GM19463 (cell line): ENCODE results near the gene IL4I1.

Experiments used
- ATAC-seq: cut with Tn5 transposase; IDR thresholded peaks from one replicate; pipeline ENCODE4 v1.9.1; 2021; ENCODE audit warnings: mild to moderate bottlenecking, moderate library complexity; ENCODE audit not compliant: unreplicated experiment

Gene IL4I1

DNA sequence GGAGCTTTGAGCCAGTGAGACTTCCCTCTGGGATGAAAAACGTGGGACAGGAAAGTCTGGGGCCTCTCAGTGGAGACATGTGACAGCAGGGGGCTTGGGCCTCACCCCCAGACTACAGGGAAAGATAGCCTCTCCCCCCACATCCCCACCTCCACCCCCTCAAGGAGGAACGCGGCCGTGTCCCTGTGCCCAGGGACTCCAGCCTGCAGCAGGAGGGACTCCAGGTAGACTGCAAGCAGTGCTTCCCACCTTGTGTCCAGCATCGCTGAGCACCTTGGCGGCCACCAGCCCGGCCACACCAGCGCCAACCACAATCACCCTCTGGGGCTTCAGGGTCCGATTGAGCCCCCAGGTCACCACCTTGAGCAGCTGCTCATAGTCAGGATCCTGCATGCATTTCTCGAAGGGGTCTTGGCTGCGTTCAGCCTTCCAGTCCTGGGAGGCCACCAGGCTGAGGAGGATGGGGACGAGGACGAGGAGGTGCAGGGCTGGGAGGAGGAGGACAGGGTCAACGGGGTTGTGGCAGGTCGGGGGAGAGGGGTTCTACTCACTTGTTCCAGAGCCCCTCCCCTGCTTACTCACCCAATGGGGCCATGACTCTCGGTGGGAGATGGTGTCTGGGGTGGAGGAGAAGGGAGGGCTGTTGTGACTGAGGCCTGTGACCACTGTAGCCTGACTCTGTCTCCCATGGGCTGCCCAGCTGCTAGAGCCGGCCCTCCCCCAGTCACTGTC is 955 bp downstream of the IL4I1 start:
- no peak for ATAC-seq

DNA sequence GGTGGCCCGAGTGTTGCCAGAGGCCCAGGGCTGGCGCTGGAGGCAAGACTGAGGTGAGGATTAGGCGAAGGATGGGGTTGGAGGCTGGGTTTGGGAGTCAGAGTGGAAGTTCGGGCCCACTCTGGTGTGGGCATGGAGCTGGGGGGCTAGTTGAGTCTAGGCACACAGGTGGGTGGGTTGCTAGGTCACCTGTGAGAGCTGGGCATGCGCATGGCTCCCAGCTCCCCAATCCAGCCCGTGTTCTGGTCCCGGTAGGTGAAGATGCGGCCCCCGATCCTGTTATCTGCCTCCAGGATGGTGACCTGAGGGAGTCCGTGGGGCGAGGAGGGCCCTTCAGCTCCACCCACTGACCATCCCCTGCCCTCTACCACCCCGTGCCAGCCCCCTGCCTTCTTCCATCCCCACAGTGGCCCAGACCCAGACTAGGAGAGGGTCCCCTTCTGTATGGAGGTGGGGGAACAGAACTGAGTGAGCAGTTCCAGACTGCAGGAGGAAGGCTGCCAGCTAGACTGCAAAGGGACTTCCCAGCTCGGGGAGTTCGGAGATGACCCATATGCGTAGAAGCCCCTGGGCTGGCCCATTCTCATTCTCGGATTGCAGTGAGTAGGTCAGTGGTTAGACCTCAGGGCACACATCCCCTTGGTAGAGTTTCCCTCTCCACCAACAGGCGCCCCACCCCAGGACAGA is 1.7 kb downstream of the IL4I1 start:
- peak; percentile 29 for ATAC-seq

DNA sequence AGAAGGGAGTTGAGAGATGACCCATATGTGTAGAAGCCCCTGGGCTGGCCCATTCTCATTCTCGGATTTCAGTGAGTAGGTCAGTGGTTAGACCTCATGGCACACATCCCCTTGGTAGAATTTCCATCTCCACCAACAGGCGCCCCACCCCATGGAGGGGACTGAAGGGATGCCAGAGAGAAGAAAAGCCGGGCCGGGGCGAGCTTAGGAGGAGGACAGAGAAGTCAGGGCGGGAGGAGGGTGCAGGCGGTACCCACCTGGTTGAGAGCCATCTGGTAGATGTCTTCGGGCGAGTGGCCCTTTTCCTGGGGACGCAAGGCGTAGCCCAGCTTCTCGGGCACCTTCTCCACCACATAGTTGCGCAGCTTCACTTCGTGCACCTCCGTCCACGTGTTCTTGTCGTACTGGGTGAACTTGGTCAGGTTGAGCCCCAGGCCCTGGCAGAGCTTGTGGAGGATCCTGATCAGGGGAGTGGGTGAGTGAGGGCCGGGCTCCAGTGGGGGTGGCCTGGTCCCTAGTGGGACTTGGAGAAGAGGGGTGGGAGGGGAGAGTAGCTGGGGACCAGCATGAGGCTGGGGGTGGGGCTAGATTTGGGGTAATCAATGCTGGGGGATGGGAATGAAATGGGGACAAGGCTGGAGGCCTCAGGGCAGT is 2.5 kb downstream of the IL4I1 start:
- no peak for ATAC-seq

DNA sequence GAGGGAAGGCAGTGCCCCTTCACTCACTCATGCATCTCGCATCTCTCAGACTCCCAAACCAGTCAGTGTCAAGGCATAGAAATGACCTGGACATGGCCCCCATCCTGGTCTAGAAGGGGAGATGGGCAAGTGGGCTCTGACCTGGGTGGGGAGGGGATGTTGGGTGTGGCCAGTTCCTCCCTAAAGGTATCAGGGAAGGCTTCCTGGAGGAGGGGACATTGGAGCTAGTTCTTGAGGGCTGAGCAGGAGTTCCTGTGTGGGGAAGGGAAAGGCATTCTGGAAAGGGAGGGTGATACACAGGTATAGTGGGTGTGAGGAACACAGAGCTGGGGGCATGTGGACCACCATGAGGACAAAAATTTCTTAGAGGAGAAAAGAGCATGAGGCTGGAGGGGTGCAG is 4.0 kb downstream of the IL4I1 start:
- ATAC-seq, result no peak

DNA sequence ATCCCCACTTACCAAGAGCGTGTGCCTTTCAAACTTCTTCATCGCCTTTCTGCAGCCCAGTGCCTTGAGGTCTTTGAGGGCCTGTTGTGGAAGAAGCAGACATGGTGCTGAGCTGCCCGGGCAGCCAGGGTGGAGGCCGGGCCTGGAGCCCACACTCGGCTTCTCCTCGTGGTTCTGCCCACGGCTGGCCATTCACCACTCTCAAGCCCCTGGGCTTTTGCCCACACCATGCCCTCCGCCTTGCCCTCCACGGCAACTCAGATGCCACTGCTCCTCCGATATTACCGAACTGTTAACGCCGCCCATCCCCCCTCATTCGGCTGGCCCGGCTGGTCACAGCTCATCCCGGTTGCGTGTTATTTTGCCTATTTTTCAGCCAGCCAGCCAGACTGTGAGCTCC is 5.3 kb downstream of the IL4I1 start:
- no peak for ATAC-seq

DNA sequence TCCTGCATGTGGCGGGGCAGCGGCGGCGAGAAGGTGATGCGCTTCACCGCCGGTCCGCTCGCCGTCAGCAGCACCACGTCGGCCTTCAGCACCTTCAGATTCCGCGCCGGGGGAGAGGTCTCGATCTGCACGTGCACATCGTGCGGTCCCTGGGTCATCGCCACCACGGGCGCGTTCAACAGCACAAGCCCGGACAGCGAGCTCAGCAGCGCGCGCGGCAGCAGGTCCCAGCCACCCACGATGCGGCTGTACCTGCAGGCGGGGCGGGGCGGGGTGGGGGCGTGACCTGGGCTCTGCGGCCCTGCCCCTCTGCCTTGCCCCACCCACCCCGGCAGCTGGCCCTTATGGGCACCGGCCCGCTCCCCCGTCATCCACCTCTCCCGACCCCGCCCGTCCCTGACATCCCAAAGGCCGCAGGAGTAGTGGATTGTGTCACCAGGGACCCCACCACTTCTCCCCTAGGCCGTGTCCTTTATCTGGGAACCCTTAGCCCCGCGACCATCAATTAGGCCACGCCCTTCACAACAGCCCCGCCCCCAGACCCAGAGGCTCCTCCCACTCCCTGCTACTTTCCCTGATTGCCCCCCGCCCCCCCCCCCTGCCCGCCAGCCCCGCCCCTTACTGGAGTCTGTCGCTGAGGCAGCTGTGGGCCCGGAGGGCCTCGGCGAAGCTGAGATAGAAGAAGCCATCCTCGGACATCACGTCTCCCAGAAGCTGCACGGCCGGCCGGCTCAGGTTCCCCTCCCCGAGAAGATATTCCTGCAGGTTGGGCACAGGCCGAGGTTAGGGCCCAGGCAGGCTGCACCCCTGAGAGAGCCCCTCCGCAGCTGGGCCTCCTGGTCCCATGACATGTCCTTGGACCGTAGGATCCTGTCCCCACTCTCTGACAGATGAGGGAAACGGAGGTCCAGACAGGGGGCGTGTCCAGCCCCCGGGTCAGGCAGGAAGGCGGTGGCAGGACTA is 6.1 kb downstream of the IL4I1 start:
- ATAC-seq, result no peak

DNA sequence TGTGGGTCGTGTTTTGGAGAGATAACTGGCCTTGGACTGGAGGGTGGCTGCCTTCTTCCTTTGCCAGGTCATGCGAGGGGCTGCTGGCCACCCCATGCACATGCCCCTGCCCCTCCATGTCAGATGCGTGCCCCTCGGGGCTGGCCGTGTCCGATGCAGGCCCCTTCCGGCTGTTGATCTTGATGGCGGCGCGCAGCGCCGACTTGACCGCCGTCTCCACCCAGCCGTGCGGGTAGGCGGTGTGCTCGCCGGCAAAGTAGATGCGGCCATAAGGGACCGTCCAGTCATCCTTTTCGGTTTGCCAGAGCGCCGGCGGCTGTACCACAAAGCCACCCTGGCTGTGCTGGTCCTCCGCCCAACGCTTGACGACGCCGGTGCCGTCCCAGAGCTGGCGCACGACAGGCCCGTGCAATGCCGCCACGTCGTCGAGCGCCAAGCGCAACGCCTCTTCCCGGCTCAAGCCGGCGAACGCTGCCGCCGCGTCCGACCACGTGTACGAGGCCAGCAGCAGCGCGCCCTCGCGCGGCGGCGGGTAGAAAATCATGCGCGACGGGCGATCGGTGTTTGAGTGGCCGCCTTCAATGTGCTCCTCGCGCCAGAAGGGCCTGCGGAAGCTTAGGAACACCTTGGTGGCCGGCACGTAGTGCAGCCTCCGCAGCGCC is 6.9 kb downstream of the IL4I1 start:
- ATAC-seq, result no peak

DNA sequence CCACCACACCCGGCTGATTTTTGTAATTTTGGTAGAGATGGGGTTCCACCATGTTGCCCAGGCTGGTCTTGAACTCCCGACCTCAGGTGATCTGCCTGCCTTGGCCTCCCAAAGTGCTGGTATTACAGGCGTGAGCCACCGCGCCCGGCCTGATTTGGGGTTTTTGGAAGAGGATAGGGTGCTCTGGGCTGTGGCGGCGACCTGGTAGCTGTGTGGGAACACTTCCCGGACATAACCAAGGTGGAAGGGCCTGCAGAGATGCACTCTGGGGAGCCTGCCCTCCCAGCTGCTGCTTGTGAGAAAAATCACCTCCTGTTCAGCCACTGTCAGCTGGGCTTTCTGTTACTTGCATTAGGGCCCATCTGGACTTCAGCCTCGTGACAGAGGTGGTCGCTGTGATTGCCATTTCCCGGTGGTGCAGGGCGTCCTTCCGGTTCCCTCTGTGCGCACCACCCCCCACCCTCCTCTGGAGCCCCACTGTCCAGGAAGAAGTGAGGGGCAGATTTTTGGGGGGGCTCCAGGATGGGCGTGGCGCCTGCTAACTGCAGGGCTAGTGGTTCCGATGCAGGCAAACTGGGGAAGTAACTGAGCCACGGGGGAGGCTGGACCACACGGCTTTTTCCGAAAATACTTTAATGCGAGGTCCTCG is 7.5 kb downstream of the IL4I1 start:
- no peak for ATAC-seq

DNA sequence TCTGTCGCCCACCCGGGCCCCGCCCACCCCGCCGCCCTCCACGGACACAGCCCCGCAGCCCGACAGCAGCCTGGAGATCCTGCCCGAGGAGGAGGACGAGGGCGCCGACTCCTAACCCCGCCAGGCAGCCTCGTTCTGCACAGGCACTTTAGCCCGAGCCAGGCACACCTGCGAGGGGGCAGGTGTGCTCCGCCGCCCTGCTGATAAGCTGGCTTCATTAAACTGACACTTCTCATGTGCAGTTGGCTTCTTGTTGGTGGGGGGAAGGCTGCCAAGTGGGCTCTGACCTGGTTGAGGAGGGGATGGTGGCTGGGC is 8.2 kb downstream of the IL4I1 start:
- no peak for ATAC-seq

DNA sequence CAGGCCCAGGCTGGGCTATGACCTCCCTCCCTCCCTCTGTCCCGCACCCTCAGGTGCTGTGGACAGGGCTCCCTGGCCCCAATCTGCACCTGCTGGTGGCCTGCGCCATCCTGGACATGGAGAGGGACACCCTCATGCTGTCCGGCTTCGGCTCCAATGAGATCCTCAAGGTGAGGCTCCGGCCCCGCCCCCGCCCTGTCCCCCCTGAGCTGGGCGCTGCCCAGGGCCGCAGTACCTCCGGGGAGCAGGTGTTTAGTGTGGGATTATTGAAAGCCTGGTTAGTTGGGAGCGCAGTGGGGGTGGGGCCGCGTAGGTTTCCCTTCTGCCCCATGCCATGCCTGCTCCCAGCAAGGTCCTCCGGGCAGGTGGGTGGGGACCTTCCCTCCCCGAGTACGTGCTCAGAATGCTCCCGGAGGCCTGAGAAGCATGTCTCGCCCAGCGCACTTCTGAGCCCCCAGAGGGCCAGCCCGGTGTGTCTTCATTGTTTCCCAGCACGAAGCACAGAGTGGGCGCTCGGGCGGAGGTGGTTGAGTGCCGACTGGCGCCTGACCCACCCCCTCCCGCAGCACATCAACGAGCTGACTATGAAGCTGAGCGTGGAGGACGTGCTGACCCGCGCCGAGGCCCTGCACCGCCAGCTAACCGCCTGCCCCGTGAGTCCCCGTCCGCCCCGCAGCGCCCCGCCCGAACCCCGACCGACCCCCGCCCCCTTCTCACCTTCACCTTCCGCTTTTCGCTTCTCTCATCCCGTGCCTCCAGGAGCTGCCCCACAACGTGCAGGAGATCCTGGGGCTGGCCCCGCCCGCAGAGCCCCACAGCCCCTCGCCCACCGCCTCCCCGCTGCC is 8.8 kb downstream of the IL4I1 start:
- ATAC-seq, result no peak

DNA sequence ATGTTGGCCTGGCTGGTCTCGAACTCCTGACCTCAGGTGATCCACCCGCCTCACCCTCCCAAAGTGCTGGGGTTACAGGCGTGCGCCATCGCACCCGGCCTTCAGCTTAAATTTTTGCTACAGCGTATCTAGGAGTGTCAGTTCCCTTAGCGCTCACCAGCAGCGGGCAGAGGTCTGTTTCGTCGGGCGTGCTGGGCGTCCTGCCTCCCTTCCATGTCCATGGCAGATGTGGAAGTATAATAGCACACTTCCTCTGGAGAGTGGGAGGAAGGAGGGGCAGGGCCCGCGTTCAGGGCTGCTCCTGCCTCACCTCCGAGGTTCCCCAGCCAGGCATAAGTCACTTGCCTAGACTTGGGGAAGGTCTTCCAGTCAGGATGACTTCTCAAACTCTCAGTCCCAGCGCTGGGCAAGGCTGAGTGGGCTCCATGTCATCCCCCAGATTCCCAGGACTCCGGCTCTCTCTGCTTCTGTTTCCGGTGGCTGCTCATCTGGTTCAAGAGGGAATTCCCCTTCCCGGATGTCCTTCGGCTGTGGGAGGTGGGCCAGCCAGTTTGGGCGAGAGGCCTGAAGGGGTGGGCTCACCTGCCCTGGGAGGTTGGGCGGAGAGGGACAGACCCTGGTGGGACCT is 9.5 kb downstream of the IL4I1 start:
- ATAC-seq, result no peak

DNA sequence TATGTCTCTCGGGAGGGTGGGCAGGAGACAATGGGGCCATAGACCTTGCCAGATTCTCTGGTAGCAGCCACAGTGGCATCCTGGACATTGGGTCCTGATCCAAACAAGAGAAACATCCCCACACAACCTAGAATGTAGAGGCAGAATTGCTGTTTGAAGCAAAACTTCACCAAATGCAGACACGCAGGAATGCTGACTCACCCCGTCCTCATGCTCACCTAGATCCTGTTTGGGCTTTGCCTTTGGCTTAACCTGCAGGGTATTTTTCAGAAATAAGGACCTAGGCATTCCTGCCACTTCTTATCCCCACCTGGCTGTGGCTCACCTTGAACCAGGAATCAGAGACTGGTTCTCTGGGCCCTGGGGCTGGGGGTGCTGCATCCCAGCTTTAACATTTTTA is 11.9 kb downstream of the IL4I1 start:
- no peak for ATAC-seq

DNA sequence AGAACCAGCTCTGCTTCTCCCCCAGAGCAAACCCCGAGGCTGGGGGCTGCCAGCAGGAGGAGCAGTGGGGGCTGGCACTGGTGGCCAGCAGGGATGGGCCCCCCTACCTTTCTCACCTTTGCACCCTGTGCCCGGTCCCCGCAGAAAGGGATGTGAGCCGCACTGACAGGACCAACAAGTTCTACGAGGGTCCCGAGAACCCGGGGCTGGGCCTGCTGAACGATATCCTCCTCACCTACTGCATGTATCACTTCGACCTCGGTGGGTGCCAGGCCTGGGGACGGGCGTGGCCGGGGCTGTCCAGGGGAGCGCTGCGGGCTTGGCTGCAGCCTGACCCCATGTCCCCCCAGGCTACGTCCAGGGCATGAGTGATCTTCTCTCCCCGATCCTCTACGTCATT is 12.6 kb downstream of the IL4I1 start:
- ATAC-seq, result no peak

DNA sequence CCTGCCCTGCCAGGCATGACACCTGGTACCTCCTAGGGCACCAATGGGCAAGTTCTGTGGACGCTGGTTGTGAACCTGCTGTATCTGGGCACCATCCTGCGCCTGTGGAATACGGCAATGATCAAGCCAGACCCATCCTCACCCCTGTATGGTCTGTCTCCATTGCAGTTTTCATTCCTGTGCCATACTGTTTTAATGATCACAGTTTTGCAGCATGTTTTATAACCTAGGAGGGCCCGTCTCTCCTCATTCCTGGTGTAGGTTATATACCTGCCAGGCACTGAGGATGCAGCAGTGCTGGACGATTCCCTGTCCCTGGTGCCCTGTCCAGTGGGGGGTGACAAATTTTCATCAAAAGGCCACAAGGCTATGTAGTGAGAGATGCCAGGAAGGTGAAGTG is 13.6 kb downstream of the IL4I1 start:
- ATAC-seq, result no peak

DNA sequence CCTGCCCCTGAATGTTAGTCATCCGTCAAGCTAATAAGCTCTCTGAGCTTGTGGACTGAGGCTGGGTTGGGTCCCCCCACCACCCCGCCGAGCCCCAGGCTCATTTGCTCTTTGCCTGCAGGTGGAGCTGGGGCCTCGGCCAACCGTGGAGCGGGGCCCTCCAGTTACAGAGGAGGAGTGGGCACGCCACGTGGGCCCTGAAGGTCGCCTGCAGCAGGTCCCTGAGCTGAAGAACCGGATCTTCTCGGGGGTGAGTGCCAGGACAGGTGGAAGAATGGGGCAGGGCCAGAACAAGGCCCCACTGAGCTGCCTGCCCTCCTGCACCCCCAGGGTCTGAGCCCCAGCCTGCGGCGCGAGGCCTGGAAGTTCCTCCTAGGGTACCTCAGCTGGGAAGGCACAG is 14.0 kb downstream of the IL4I1 start:
- no peak for ATAC-seq

DNA sequence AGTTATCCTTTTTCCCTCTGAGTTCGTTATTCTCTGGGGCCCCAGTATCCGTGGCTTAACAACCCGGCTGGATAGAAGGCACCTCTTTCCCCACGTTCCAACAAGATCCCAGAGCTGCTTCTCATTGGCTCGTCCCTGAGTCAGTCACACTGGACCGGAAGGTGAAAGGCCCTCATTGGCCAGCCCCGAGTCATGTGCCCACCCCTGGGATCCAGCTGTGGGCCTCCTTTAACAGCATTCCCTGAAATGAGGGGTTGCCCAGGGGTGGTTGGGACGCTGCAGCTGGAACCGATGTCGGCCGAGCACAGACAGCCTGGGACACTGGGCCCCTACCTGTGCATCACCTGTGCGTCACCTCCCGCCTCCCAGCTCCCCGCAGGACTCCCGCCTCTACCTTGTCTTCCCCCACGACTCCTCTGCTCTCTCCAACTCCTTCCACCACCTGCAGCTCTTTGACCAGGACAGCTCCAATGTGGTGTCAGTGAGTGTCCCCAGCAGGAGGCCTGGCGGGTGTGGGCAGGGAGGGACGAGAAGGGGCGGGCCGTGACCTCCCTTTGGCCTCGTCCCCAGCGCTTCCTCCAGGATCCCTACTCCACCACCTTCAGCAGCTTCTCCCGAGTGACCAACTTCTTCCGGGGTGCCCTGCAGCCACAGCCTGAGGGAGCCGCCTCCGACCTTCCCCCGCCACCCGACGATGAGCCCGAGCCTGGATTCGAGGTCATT is 14.9 kb downstream of the IL4I1 start:
- ATAC-seq, result no peak

DNA sequence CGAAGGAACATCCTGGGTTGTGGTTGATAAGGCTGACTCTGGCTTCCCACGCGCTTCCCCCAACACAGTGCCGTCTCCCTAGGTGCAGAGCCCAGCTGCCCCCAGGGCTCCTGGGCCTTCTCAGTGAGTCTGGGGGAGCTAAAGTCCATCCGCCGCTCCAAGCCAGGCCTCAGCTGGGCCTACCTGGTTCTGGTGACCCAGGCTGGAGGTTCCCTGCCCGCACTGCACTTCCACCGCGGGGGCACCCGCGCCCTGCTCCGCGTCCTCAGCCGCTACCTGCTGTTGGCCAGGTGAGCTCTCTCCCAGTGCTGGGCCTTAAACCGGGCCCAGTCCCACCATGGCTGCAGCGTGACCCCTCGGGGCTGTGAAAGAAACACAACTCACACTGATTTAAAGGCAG is 15.5 kb downstream of the IL4I1 start:
- ATAC-seq, result no peak

DNA sequence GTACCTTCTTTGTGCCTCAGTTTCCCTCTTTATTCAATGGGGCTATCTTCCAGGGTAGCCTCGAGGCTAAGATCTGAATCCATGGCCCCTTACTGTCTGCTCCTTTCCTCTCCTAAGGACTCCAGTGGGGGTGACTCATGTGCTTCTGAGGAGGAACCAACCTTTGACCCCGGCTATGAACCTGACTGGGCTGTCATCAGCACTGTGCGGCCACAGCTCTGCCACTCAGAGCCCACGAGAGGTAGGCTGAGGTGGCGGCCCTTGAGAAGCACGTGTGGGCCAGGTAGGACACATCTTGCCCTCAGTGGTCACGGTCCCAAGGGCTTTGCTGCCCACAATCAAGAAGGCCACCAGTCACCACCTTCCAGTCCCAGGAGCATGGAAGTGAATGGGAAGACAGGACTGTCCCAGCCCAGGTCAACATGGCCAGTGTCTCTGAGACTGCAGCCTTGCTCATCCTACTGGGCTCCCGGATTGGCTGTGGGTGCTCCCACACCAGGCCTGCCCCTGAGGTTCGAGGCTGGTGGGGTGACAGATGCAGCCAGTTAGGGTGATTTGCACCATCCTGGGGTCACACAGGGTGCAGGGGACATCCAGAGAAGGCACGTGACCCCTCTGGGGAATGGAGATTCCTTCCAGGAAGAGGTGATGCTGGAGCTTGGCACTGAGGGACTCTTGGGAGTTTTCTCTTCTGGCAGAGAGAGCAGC is 16.4 kb downstream of the IL4I1 start:
- no peak for ATAC-seq
